Activated effector memory CD4-positive, alpha-beta T cell treated with Interleukin-2 at 50 U/mL for 16 hours (primary cell): Measurements from ENCODE around the gene LGALS9B.
"Not testable (repeated sequence)": the region's sequence is repeated elsewhere in the genome, so short reads cannot be mapped to it uniquely, and the experiment has no call there.

Source experiments
- DNase-seq: peaks from one replicate; pipeline ENCODE4 v3.0.0-alpha.2; 2020

LGALS9B gene

GRCh38 chr17:20401306-20402022 lies 65.9 kb downstream of the LGALS9B start:
- DNase-seq, result not testable (repeated sequence)

DNA sequence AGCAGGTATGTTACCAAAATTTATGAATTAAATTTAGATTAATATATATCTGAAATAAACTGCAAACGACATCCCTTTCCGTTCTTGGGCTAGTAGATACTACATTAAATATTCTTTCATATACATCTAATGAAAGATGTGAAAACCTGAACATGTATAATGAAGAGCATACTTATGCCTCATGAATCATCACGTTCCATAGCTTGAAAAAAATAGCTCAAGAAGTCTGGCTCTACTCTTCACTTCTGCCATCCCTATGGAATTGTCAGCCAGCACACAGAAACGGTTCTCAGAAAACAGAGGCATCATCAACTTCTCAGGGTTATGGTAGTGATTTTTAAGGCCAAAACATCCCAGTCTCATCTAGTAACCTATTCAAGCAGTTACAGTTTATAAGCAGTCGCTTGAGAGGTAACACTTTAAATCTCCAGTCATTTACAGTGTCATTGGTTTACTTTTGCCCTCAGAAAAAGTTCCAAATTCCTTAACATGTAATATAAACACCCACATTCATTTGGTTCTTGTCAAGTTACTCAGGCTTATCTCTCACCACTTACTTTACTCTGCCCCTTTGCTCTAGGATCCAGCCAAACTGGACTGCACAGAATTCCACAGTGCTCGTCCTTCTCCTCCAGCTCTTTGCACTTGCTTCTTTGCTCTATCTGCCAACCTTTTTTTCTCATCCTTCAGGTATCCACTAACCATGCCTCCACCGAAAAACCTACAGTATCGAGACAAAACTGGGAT lies 66.6 kb downstream of the LGALS9B start:
- not testable (repeated sequence) for DNase-seq
